ENCODE data around the gene MYO5B. TPM values are rescaled to one million over a fixed set of nuclear protein-coding genes. Genes with fewer than 3 reads are reported as not detected.

The MYO5B gene
- polyA plus RNA-seq, 1 donor (not counting 4 experiments of a cell fraction or from before 2014, with no cell fraction given) = 6.8 TPM

DNA sequence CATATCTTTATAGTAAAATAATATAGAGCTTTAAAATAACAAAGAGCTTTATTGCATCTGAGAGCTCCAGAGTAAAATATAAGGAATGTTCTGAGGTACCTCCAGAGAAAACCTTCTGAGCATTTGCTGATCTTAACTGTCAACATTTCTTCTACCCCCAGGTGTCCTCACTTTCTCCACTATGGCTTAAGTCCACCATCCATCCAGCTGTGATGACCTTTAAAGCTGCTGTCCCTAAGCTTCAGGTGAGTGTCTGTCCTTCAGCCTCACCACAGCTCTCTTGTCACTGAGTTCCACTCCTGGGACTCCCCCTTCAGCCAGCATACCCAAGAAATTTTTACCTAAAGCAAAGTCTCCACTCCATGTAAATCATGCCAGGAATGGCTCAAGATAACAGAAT lies 137.9 kb downstream of the MYO5B start:
- TF ChIP-seq, protein P1, sequence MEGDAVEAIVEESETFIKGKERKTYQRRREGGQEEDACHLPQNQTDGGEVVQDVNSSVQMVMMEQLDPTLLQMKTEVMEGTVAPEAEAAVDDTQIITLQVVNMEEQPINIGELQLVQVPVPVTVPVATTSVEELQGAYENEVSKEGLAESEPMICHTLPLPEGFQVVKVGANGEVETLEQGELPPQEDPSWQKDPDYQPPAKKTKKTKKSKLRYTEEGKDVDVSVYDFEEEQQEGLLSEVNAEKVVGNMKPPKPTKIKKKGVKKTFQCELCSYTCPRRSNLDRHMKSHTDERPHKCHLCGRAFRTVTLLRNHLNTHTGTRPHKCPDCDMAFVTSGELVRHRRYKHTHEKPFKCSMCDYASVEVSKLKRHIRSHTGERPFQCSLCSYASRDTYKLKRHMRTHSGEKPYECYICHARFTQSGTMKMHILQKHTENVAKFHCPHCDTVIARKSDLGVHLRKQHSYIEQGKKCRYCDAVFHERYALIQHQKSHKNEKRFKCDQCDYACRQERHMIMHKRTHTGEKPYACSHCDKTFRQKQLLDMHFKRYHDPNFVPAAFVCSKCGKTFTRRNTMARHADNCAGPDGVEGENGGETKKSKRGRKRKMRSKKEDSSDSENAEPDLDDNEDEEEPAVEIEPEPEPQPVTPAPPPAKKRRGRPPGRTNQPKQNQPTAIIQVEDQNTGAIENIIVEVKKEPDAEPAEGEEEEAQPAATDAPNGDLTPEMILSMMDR (optimal IDR thresholded peaks at IDR 0.05 in 1 of 3, IDR thresholded peaks at IDR 0.05 in 1 of 3, conservative IDR thresholded peaks at IDR 0.05 in 1 of 3; ENCODE audit: extremely low read depth in 1 of 3, insufficient read depth in 2 of 3, low read length in 3 of 3) = peak in 1 of 3 experiments; percentile 2
- no peak for TF ChIP-seq EZH2 (IDR thresholded peaks at IDR 0.05; ENCODE audit: low read length)
- DNase-seq (ENCODE audit: low read depth, low spot score) (no peak), FAIRE-seq (no peak)
- H3K9me1 ChIP-seq (ENCODE audit: control insufficient read depth, extremely low read depth, insufficient read depth, low read length) = no peaks in the 10 kb centered on the region
- H2AFZ ChIP-seq (ENCODE audit: control insufficient read depth, low read length) = no peak overlapping the region
- no peaks in the 10 kb centered on the region for H3K9me3 ChIP-seq (ENCODE audit: control insufficient read depth, low read depth, low read length)
- no peak overlapping the region for H3K27ac ChIP-seq (ENCODE audit: control insufficient read depth, insufficient read depth, low read length)
- no peak overlapping the region for H3K4me3 ChIP-seq (ENCODE audit: control insufficient read depth in 2 of 3, extremely low read depth in 1 of 3, insufficient read depth in 2 of 3, low read depth in 1 of 3, low read length in 3 of 3)
- no peaks in the 10 kb centered on the region for H4K20me1 ChIP-seq (ENCODE audit: control insufficient read depth, extremely low read depth, insufficient read depth, low read length)
- H3K4me2 ChIP-seq (ENCODE audit: control insufficient read depth, extremely low read depth, insufficient read depth, low read depth, low read length) = no peak overlapping the region
- H3K79me2 ChIP-seq (ENCODE audit: control insufficient read depth, insufficient read depth, low read length) = no peaks in the 10 kb centered on the region
- no peaks in the 10 kb centered on the region for H3K4me1 ChIP-seq (ENCODE audit: control insufficient read depth, extremely low read depth, insufficient read depth, low read length)
- H3K9ac ChIP-seq (ENCODE audit: control insufficient read depth, extremely low read depth, insufficient read depth, low read length) = no peak overlapping the region
- no peaks in the 10 kb centered on the region for H3K36me3 ChIP-seq (ENCODE audit: control insufficient read depth in 2 of 2, extremely low read depth in 1 of 2, insufficient read depth in 2 of 2, low read length in 2 of 2)
- dilution Hi-C loops (cut with MboI; ENCODE audit: extremely low pct_ligation_motif_present, low sequenced_read_pairs) = no loop called here
- peaks cover 3% of the 10 kb centered on the region for H3K27me3 ChIP-seq (ENCODE audit: control insufficient read depth, extremely low read depth, insufficient read depth, low read length)

DNA sequence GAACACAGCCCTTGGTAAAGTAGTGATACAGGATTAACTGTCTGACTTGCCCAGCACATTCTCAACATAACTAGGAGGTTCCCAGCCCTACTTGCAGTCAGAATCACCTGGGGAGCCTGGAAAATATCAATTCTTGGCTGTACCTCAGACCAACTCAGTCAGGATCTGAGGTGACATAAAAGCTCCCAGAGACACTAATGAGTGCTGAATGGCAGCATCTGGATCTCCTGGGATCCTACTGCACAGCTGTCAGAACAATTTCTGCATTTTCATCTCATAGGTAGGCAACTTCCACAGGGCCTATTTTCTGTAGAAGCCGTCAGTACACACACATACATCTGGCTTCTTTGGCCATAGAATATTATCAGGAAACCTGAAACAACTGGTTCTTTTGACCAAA lies 138.8 kb downstream of the MYO5B start:
- H3K9me3 ChIP-seq (ENCODE audit: control insufficient read depth, low read depth, low read length) = no peaks in the 10 kb centered on the region
- DNase-seq (ENCODE audit: low read depth, low spot score) = no peak
- no peak overlapping the region for H3K9ac ChIP-seq (ENCODE audit: control insufficient read depth, extremely low read depth, insufficient read depth, low read length)
- dilution Hi-C loops (cut with MboI; ENCODE audit: extremely low pct_ligation_motif_present, low sequenced_read_pairs) = no loop called here
- no peaks in the 10 kb centered on the region for H4K20me1 ChIP-seq (ENCODE audit: control insufficient read depth, extremely low read depth, insufficient read depth, low read length)
- H2AFZ ChIP-seq (ENCODE audit: control insufficient read depth, low read length) = no peak overlapping the region
- H3K27ac ChIP-seq (ENCODE audit: control insufficient read depth, insufficient read depth, low read length) = no peak overlapping the region
- H3K79me2 ChIP-seq (ENCODE audit: control insufficient read depth, insufficient read depth, low read length) = no peaks in the 10 kb centered on the region
- no peaks in the 10 kb centered on the region for H3K9me1 ChIP-seq (ENCODE audit: control insufficient read depth, extremely low read depth, insufficient read depth, low read length)
- FAIRE-seq = no peak
- no peak for TF ChIP-seq EZH2 (IDR thresholded peaks at IDR 0.05; ENCODE audit: low read length)
- TF ChIP-seq, protein P1 (optimal IDR thresholded peaks at IDR 0.05 in 1 of 3, IDR thresholded peaks at IDR 0.05 in 1 of 3, conservative IDR thresholded peaks at IDR 0.05 in 1 of 3; ENCODE audit: extremely low read depth in 1 of 3, insufficient read depth in 2 of 3, low read length in 3 of 3) = no peak
- no peak overlapping the region for H3K4me2 ChIP-seq (ENCODE audit: control insufficient read depth, extremely low read depth, insufficient read depth, low read depth, low read length)
- H3K36me3 ChIP-seq (ENCODE audit: control insufficient read depth in 2 of 2, extremely low read depth in 1 of 2, insufficient read depth in 2 of 2, low read length in 2 of 2) = no peaks in the 10 kb centered on the region
- H3K4me3 ChIP-seq (ENCODE audit: control insufficient read depth in 2 of 3, extremely low read depth in 1 of 3, insufficient read depth in 2 of 3, low read depth in 1 of 3, low read length in 3 of 3) = no peak overlapping the region
- no peaks in the 10 kb centered on the region for H3K4me1 ChIP-seq (ENCODE audit: control insufficient read depth, extremely low read depth, insufficient read depth, low read length)
- peaks cover 3% of the 10 kb centered on the region for H3K27me3 ChIP-seq (ENCODE audit: control insufficient read depth, extremely low read depth, insufficient read depth, low read length)

Measured in keratinocyte (primary cell).